Loucy (cell line): ENCODE results near the gene GRM7.

Experiments used
- H2AFZ ChIP-seq: fragments of 200-600 bp; sonication (generic); 2 replicates; pipeline ENCODE4 v1.6.0; 2016; ENCODE audit warnings: antibody characterized with exemption, mild to moderate bottlenecking, low read length, moderate library complexity
- H3F3A ChIP-seq: fragments of 200-600 bp; 2 replicates; pipeline ENCODE4 v1.6.0; 2016; ENCODE audit warnings: antibody characterized with exemption, low read depth, mild to moderate bottlenecking
- H3K27me3 ChIP-seq: fragments of 200-600 bp; sonication (generic); 2 replicates; pipeline ENCODE4 v1.6.1; 2014; ENCODE audit warnings: low read length, mild to moderate bottlenecking; ENCODE audit not compliant: insufficient read depth, poor library complexity, severe bottlenecking
- H3K36me3 ChIP-seq: fragments of 200-600 bp; sonication (generic); 2 replicates; pipeline ENCODE4 v1.6.1; 2016; ENCODE audit warnings: low read length; ENCODE audit not compliant: insufficient read depth
- H3K4me1 ChIP-seq: fragments of 200-600 bp; sonication (generic); 2 replicates; pipeline ENCODE4 v1.5.1; 2014; ENCODE audit warnings: low read length, mild to moderate bottlenecking; ENCODE audit not compliant: insufficient read depth, poor library complexity, severe bottlenecking
- H3K4me2 ChIP-seq: fragments of 200-600 bp; sonication (generic); 2 replicates; pipeline ENCODE4 v1.6.0; 2014; ENCODE audit warnings: antibody characterized with exemption, low read length, low read depth, mild to moderate bottlenecking; ENCODE audit not compliant: poor library complexity, severe bottlenecking
- H3K4me3 ChIP-seq: fragments of 200-600 bp; sonication (generic); 2 replicates; pipeline ENCODE4 v1.5.1; 2014; ENCODE audit warnings: low read length, mild to moderate bottlenecking, mixed read lengths; ENCODE audit not compliant: poor library complexity, severe bottlenecking
- H3K79me2 ChIP-seq: fragments of 200-600 bp; sonication (generic); 2 replicates; pipeline ENCODE4 v1.6.1; 2014; ENCODE audit warnings: low read length; ENCODE audit not compliant: insufficient read depth
- H3K9ac ChIP-seq: fragments of 200-600 bp; sonication (generic); 2 replicates; pipeline ENCODE4 v1.6.0; 2014; ENCODE audit warnings: mild to moderate bottlenecking, low read depth, low read length, moderate library complexity; ENCODE audit not compliant: poor library complexity, severe bottlenecking
- H3K9me2 ChIP-seq: fragments of 200-600 bp; sonication (generic); replicated peaks from 2 replicates; pipeline ENCODE4 v1.6.1; 2016; ENCODE audit warnings: low read depth, low read length, mixed read lengths
- H3K9me3 ChIP-seq: fragments of 200-600 bp; sonication (generic); 2 replicates; pipeline ENCODE4 v1.6.1; 2014; ENCODE audit warnings: mild to moderate bottlenecking, antibody characterized with exemption, low read length, low read depth; ENCODE audit not compliant: insufficient read depth
- H4K20me1 ChIP-seq: fragments of 200-600 bp; sonication (generic); 2 replicates; pipeline ENCODE4 v1.6.0; 2014; ENCODE audit warnings: antibody characterized with exemption, low read length, mild to moderate bottlenecking; ENCODE audit not compliant: insufficient read depth, poor library complexity, severe bottlenecking
- EZH2phosphoT487 ChIP-seq: fragments of 200-600 bp; IDR thresholded peaks from 2 replicates; pipeline ENCODE4 v1.6.1; 2018; ENCODE audit warnings: antibody characterized with exemption, mild to moderate bottlenecking, moderate library complexity, borderline replicate concordance
- TF ChIP-seq, protein P1 (sequence below): fragments of 200-600 bp; sonication (generic); conservative IDR thresholded peaks from 2 replicates; pipeline ENCODE4 v1.5.1; 2014; ENCODE audit warnings: mild to moderate bottlenecking, antibody characterized with exemption, low read length

GRM7 gene

DNA sequence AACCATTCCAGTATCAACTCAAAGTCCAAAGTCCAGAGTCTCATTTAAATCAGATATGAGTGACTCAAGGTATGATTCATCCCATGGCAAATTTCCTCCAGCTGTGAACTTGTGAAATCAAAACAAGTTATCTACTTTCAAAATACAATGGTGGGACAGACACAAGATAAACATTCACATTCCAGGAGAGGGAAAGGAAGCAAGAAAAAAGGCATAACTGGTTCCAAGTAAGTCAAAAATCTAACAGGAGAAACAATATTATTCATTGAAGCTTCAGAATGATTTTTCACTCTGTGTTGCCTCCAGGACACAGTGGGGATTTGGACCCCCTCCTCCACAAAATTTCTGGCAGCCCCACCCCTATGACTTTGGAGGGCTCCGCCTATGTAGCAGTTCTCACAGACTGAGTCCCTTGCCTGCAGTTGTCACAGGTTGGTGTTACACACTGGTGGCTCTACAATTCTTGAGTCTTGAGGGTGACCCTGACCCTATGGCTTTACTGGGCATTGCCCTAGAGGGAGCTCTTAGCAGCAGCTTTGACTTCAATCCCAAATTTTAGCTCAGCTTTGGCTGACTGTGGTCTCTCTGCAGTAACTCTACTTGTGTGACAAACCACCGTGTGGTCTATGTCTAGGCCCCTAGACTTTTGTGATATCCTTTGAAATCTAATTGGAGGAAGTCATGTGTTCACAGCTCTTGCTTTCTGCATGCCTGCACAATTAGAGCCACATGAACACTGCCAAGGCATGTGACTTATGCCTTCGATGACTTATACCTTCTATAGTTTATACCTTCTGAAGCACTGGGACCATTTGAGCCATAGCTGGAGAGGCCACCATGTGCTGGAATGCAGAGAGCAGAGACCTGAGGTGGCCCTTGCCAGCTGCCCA is 644.2 kb downstream of the GRM7 start:
- no peak overlapping the region for H2AFZ ChIP-seq
- no peak overlapping the region for H3K9ac ChIP-seq
- no peaks in the 10 kb centered on the region for H3K9me2 ChIP-seq
- no peak overlapping the region for H3K4me3 ChIP-seq
- no peaks in the 10 kb centered on the region for H3K9me3 ChIP-seq
- H3K27me3 ChIP-seq = no peaks in the 10 kb centered on the region
- H3K36me3 ChIP-seq = no peaks in the 10 kb centered on the region
- no peaks in the 10 kb centered on the region for H3K4me1 ChIP-seq
- H3K79me2 ChIP-seq = no peaks in the 10 kb centered on the region
- TF ChIP-seq EZH2phosphoT487 = no peak
- TF ChIP-seq, protein P1, sequence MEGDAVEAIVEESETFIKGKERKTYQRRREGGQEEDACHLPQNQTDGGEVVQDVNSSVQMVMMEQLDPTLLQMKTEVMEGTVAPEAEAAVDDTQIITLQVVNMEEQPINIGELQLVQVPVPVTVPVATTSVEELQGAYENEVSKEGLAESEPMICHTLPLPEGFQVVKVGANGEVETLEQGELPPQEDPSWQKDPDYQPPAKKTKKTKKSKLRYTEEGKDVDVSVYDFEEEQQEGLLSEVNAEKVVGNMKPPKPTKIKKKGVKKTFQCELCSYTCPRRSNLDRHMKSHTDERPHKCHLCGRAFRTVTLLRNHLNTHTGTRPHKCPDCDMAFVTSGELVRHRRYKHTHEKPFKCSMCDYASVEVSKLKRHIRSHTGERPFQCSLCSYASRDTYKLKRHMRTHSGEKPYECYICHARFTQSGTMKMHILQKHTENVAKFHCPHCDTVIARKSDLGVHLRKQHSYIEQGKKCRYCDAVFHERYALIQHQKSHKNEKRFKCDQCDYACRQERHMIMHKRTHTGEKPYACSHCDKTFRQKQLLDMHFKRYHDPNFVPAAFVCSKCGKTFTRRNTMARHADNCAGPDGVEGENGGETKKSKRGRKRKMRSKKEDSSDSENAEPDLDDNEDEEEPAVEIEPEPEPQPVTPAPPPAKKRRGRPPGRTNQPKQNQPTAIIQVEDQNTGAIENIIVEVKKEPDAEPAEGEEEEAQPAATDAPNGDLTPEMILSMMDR = no peak
- no peaks in the 10 kb centered on the region for H4K20me1 ChIP-seq
- no peaks in the 10 kb centered on the region for H3F3A ChIP-seq
- H3K4me2 ChIP-seq = no peak overlapping the region

DNA sequence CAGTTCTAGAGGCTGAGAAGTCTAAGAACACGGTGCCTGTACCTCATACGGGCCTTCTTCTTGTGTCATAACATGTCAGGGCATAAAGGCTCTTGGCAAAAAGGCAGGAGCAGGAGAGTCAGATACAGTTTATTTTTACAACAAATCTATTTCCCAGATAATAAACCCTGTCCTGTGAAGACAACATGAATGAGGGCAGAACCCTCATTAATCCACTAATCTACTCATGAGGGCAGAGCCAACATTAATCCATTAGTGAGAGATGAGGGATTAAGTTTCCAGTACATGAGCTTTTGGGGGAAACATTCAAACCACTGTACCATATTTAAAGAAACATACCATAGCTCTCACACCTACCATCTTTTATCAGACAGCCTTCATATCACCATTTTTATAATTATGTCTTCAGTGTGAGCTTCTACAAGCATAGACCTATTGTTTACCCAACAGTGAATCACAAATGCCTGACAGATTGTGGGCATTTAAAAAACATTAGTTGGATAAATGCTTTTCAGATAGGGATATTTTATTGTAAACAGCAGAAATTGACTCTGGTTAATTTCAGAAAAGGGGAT is 645.8 kb downstream of the GRM7 start:
- TF ChIP-seq, protein P1 = no peak
- TF ChIP-seq EZH2phosphoT487 = no peak
- no peaks in the 10 kb centered on the region for H3K9me2 ChIP-seq
- no peak overlapping the region for H2AFZ ChIP-seq
- H3F3A ChIP-seq = no peaks in the 10 kb centered on the region
- H3K4me1 ChIP-seq = no peaks in the 10 kb centered on the region
- no peak overlapping the region for H3K4me3 ChIP-seq
- no peaks in the 10 kb centered on the region for H4K20me1 ChIP-seq
- H3K27me3 ChIP-seq = no peaks in the 10 kb centered on the region
- no peak overlapping the region for H3K4me2 ChIP-seq
- no peak overlapping the region for H3K9ac ChIP-seq
- no peaks in the 10 kb centered on the region for H3K36me3 ChIP-seq
- no peaks in the 10 kb centered on the region for H3K79me2 ChIP-seq
- no peaks in the 10 kb centered on the region for H3K9me3 ChIP-seq

DNA sequence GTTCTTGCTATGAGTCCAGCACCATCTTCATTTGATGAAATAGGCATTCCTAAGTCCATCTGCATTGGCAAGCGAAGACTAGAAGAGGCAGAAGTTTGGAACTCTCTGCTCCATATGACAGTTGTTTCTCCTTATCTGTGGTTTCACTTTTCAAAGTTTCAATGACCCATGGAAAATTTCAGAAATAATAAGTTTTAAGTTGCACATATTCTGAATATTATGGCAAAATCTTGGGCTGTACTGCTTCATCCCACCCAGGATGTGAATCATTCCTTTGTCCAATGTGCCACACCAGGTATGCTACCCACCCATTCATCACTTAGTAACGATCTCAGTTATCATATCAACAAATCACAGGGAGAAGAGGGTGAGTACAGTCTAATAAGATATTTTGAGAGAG is 647.9 kb downstream of the GRM7 start:
- H3K9me3 ChIP-seq = no peaks in the 10 kb centered on the region
- H3K9ac ChIP-seq = no peak overlapping the region
- no peaks in the 10 kb centered on the region for H3K36me3 ChIP-seq
- H4K20me1 ChIP-seq = no peaks in the 10 kb centered on the region
- H3K9me2 ChIP-seq = no peaks in the 10 kb centered on the region
- no peaks in the 10 kb centered on the region for H3K4me1 ChIP-seq
- H3K4me2 ChIP-seq = no peak overlapping the region
- H3K27me3 ChIP-seq = no peaks in the 10 kb centered on the region
- no peaks in the 10 kb centered on the region for H3F3A ChIP-seq
- no peaks in the 10 kb centered on the region for H3K79me2 ChIP-seq
- no peak overlapping the region for H2AFZ ChIP-seq
- no peak for TF ChIP-seq EZH2phosphoT487
- TF ChIP-seq, protein P1 = no peak
- H3K4me3 ChIP-seq = no peak overlapping the region
